GM12874 (cell line): ENCODE results near the gene JADE1.

Experiments
- CTCF ChIP-seq: IDR thresholded peaks from 2 replicates; pipeline ENCODE4 v1.5.1; 2011; ENCODE audit warnings: low read depth, mild to moderate bottlenecking, control low read depth, low read length, moderate library complexity; ENCODE audit not compliant: insufficient read depth

JADE1 gene

GRCh38 chr4:128880662-128881061, 71.2 kb downstream of the JADE1 start:
- TF ChIP-seq CTCF = no peak

GRCh38 chr4:128904821-128905220, 95.3 kb downstream of the JADE1 start:
- TF ChIP-seq CTCF = no peak

- TF ChIP-seq CTCF = no peak
Measured at GRCh38 chr4:128906581-128906980, 97.1 kb downstream of the JADE1 start.

GRCh38 chr4:128907981-128908380, 98.5 kb downstream of the JADE1 start:
- TF ChIP-seq CTCF = no peak

GRCh38 chr4:128908735-128909134, 99.2 kb downstream of the JADE1 start:
- no peak for TF ChIP-seq CTCF

GRCh38 chr4:128913228-128913627, 103.7 kb downstream of the JADE1 start:
- no peak for TF ChIP-seq CTCF

GRCh38 chr4:128915544-128915943, 106.0 kb downstream of the JADE1 start:
- no peak for TF ChIP-seq CTCF

GRCh38 chr4:128916832-128917231, 107.3 kb downstream of the JADE1 start:
- no peak for TF ChIP-seq CTCF
